GM23248 (cell line): ENCODE data around the gene IGFBP4. TPM values are rescaled to one million over a fixed set of nuclear protein-coding genes. Genes with fewer than 3 reads are reported as not detected.
A peak's percentile ranks its signal among the peaks of the same experiment; 100 is the strongest.

Source experiments
- DNase-seq: peaks from one replicate; pipeline ENCODE4 v3.0.0-alpha.2; 2015
- H2AFZ ChIP-seq: fragments of 200-600 bp; sonication (generic); 2 replicates; pipeline ENCODE4 v1.6.1; 2016; ENCODE audit warnings: antibody characterized with exemption
- H3F3A ChIP-seq: fragments of 200-600 bp; sonication (generic); 2 replicates; pipeline ENCODE4 v1.6.1; 2016; ENCODE audit warnings: mild to moderate bottlenecking, antibody characterized with exemption, mixed run types; ENCODE audit not compliant: insufficient read depth
- H3K27ac ChIP-seq: fragments of 200-600 bp; sonication (generic); 2 replicates; pipeline ENCODE4 v1.5.1; 2016; ENCODE audit warnings: mild to moderate bottlenecking
- H3K27me3 ChIP-seq: fragments of 200-600 bp; sonication (generic); replicated peaks from 2 replicates; pipeline ENCODE4 v1.6.1; 2016; ENCODE audit warnings: mild to moderate bottlenecking; ENCODE audit not compliant: insufficient read depth
- H3K36me3 ChIP-seq: fragments of 200-600 bp; sonication (generic); 2 replicates; pipeline ENCODE4 v1.6.1; 2016; ENCODE audit warnings: low read depth, mild to moderate bottlenecking
- H3K4me1 ChIP-seq: fragments of 200-600 bp; sonication (generic); 2 replicates; pipeline ENCODE4 v1.6.1; 2016; ENCODE audit warnings: mild to moderate bottlenecking; ENCODE audit not compliant: insufficient read depth
- H3K4me2 ChIP-seq: fragments of 200-600 bp; sonication (generic); one replicate; pipeline ENCODE4 v1.6.1; 2016; ENCODE audit warnings: mild to moderate bottlenecking; ENCODE audit not compliant: unreplicated experiment
- H3K4me3 ChIP-seq: fragments of 200-600 bp; sonication (generic); 2 replicates; pipeline ENCODE4 v1.5.1; 2016; ENCODE audit warnings: mild to moderate bottlenecking
- H3K79me2 ChIP-seq: fragments of 200-600 bp; sonication (generic); 2 replicates; pipeline ENCODE4 v1.6.1; 2016; ENCODE audit warnings: mild to moderate bottlenecking; ENCODE audit not compliant: insufficient read depth
- H3K9ac ChIP-seq: fragments of 200-600 bp; sonication (generic); 2 replicates; pipeline ENCODE4 v1.6.1; 2016; ENCODE audit warnings: mild to moderate bottlenecking
- H3K9me2 ChIP-seq: fragments of 200-600 bp; sonication (generic); 2 replicates; pipeline ENCODE4 v1.6.1; 2016; ENCODE audit warnings: mixed run types, mild to moderate bottlenecking, moderate library complexity; ENCODE audit not compliant: insufficient read depth
- H3K9me3 ChIP-seq: fragments of 200-600 bp; sonication (generic); one replicate; pipeline ENCODE4 v1.6.1; 2017; ENCODE audit warnings: low read depth
- H4K20me1 ChIP-seq: fragments of 200-600 bp; sonication (generic); 2 replicates; pipeline ENCODE4 v1.6.0; 2016; ENCODE audit not compliant: insufficient read depth
- EZH2 ChIP-seq: fragments of 200-600 bp; sonication (generic); IDR thresholded peaks from 2 replicates; pipeline ENCODE4 v1.6.1; 2018; ENCODE audit warnings: antibody characterized with exemption, mild to moderate bottlenecking; ENCODE audit not compliant: insufficient read depth, poor library complexity, severe bottlenecking
- EZH2phosphoT487 ChIP-seq: fragments of 200-600 bp; sonication (generic); IDR thresholded peaks from 2 replicates; pipeline ENCODE4 v1.6.1; 2018; ENCODE audit warnings: antibody characterized with exemption, moderate library complexity, mild to moderate bottlenecking, low read depth; ENCODE audit not compliant: insufficient read depth
- WGBS, 2 experiments: methylation state at CpG; one replicate each; pipeline ENCODE4 v1.1.6; 2015 to 2017; ENCODE audit warnings: low lambda C conversion rate in 2 of 2, low coverage in 1 of 2; ENCODE audit errors: missing lambda C conversion rate in 2 of 2; 5-methylcytosine and 5-hydroxymethylcytosine counted together
- in situ Hi-C: fragments of 300-500 bp; cut with MboI; formaldehyde crosslinking; loops from 2 replicates; pipeline ENCODE4 v1.15.0; 2020
- polyA plus RNA-seq: library from polyadenylated mRNA; unstranded; fragments of >200 nt; fragmentation: Nextera tagmentation; extraction: Ambion mirVana; gene quantifications from 2 replicates; pipeline ENCODE4 v1.2.1, GENCODE V29; 2016
- total RNA-seq: library from RNA; depleted of rRNA; stranded (reverse); fragments of >200 nt; shearing (Covaris generic); gene quantifications from 2 replicates; pipeline ENCODE4 v1.2.3, GENCODE V29; 2014; rRNA removed

IGFBP4 gene
- total RNA-seq, result 361 and 408 TPM in 2 replicates
- 1,209 and 1,277 TPM in 2 replicates for polyA plus RNA-seq

DNA sequence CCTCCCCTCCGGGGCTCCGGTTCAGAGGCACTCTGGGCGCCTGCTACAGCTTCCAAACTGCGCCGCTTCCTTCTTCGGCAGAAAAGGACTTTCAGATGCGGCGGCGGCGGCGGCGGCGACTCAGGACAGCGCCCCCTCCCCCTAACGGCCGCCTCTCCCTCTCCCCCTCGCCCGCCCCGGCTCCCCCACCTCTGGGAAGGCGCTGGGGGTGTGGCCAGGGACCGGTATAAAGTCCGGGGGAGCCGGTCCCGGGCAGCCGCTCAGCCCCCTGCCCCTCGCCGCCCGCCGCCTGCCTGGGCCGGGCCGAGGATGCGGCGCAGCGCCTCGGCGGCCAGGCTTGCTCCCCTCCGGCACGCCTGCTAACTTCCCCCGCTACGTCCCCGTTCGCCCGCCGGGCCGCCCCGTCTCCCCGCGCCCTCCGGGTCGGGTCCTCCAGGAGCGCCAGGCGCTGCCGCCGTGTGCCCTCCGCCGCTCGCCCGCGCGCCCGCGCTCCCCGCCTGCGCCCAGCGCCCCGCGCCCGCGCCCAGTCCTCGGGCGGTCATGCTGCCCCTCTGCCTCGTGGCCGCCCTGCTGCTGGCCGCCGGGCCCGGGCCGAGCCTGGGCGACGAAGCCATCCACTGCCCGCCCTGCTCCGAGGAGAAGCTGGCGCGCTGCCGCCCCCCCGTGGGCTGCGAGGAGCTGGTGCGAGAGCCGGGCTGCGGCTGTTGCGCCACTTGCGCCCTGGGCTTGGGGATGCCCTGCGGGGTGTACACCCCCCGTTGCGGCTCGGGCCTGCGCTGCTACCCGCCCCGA lies at the start of gene IGFBP4:
Gene IGFBP4, plus strand, starts transcription at position 255 of the 792 bp plus-strand sequence. Its CDS starts 286 bp downstream, at position 541.
- Histone ChIP-seq H3K27ac (peak within 1 kb of the TSS; percentile 86), H3F3A (peaks cover 46% of the 10 kb centered on the region), H3K4me3 (peak within 1 kb of the TSS; percentile 97), H3K79me2 (peaks cover 48% of the 10 kb centered on the region), H3K9me3 (no peaks in the 10 kb centered on the region), H3K9me2 (no peaks in the 10 kb centered on the region), H3K4me2 (peak within 1 kb of the TSS; percentile 98), H3K9ac (peak within 1 kb of the TSS; percentile 99), H4K20me1 (no peaks in the 10 kb centered on the region), H2AFZ (peak within 1 kb of the TSS; percentile 68), H3K27me3 (no peaks in the 10 kb centered on the region), H3K36me3 (no peaks in the 10 kb centered on the region), H3K4me1 (peaks cover 34% of the 10 kb centered on the region)
- TF ChIP-seq EZH2 (no peak), EZH2phosphoT487 (no peak)
- peak; percentile 90 for DNase-seq
- WGBS, 2 experiments, result 1 to 2% methylated on average over 35 to 44 of the region's 98 CpGs
- in situ Hi-C loops, result no loop called here

DNA sequence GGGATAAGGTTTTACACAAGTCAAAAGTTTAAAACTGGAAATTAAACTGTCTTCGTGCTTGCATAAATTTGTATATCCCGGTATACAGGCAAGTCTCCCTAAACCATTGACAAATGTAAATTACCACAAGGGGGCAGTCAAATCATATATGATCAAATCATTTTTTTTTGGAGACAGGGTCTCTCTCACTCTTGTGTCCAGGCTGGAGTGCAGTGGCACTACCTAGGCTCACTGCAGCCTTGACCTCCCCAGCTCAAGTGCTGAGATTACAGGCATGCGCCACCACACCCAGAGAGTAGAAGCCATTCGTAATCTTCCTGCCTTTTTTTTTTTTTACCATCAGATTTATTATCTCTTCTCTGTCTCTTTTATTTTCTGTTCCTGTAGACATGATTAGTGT lies 44.1 kb upstream of the IGFBP4 start:
- peaks cover 25% of the 10 kb centered on the region for H3F3A ChIP-seq
- peak; percentile 76 for DNase-seq
- peak overlapping the region; percentile 2 for H3K4me2 ChIP-seq
- H3K36me3 ChIP-seq, result peaks cover 5% of the 10 kb centered on the region; the same call in 1 of the 2 replicates
- no peaks in the 10 kb centered on the region for H3K27me3 ChIP-seq
- H3K9me2 ChIP-seq, result no peaks in the 10 kb centered on the region
- H4K20me1 ChIP-seq, result no peaks in the 10 kb centered on the region
- no peaks in the 10 kb centered on the region for H3K4me1 ChIP-seq
- H3K4me3 ChIP-seq, result no peak overlapping the region
- H3K79me2 ChIP-seq, result no peaks in the 10 kb centered on the region
- H3K9me3 ChIP-seq, result no peaks in the 10 kb centered on the region
- in situ Hi-C loops, result no loop called here
- TF ChIP-seq EZH2, result no peak
- no peak for TF ChIP-seq EZH2phosphoT487
- 53 to 63% methylated on average over 4 of the region's 4 CpGs for WGBS, 2 experiments
- peak overlapping the region; percentile 11; the same call in 1 of the 2 replicates for H3K9ac ChIP-seq
- H2AFZ ChIP-seq, result peak overlapping the region; percentile 46
- H3K27ac ChIP-seq, result no peak overlapping the region

DNA sequence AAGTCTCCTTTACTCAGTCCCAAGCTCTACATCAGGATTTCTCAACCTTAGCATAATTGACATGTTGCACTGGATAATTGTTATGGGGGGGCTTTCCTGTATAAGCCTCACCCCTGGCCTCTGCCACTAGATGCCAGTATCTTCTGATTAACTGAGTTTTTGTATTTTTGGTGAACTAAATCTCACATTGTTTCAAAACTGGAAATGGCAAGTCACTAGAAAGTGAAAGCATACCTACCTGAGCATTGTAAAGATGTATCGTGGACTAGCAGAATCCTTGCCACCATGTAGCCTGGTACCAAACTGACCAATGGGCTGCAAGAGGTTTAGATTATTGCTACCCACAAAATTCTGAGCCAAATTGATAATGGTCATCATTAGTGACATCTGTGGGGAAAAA lies 40.6 kb upstream of the IGFBP4 start:
- no peak for TF ChIP-seq EZH2
- TF ChIP-seq EZH2phosphoT487, result no peak
- 100% methylated on average over 1 of the region's 1 CpG for WGBS, 2 experiments
- no peaks in the 10 kb centered on the region for H4K20me1 ChIP-seq
- in situ Hi-C loops, result no loop called here
- no peak overlapping the region for H3K27ac ChIP-seq
- peak overlapping the region; percentile 24 for H2AFZ ChIP-seq
- no peak overlapping the region for H3K4me2 ChIP-seq
- H3K79me2 ChIP-seq, result no peaks in the 10 kb centered on the region
- no peak overlapping the region for H3K9ac ChIP-seq
- no peaks in the 10 kb centered on the region for H3K27me3 ChIP-seq
- no peak for DNase-seq
- H3K9me2 ChIP-seq, result no peaks in the 10 kb centered on the region
- peaks cover 24% of the 10 kb centered on the region for H3F3A ChIP-seq
- no peaks in the 10 kb centered on the region for H3K36me3 ChIP-seq
- H3K4me3 ChIP-seq, result no peak overlapping the region
- no peaks in the 10 kb centered on the region for H3K4me1 ChIP-seq
- H3K9me3 ChIP-seq, result no peaks in the 10 kb centered on the region

DNA sequence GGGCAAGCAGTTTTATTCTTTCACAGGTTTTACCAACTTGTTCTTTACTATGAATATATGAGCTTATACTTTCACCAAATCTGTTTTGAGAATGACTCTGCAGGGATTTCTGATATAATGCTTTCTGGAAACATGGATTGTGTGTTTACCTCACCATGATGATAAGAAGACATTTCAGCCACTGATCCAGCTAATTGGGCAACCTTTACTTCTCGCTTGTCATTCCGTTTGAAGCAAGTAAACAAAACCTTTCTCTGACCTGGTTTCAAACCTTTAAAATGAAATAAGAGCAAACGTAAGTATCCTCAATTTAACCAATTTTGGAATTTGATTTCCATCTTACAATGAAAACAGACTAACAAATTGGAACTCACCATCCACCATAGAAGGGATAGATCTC lies 39.2 kb upstream of the IGFBP4 start:
- Histone ChIP-seq H3K27ac (no peak overlapping the region), H3K9ac (no peak overlapping the region), H3K36me3 (no peaks in the 10 kb centered on the region), H4K20me1 (no peaks in the 10 kb centered on the region), H3F3A (peaks cover 24% of the 10 kb centered on the region), H3K27me3 (no peaks in the 10 kb centered on the region), H3K79me2 (peaks cover 7% of the 10 kb centered on the region; the same call in 1 of the 2 replicates), H3K9me2 (no peaks in the 10 kb centered on the region), H3K4me1 (no peaks in the 10 kb centered on the region), H3K4me3 (no peak overlapping the region), H3K9me3 (no peaks in the 10 kb centered on the region), H2AFZ (peak overlapping the region; percentile 44; the same call in 1 of the 2 replicates), H3K4me2 (no peak overlapping the region)
- DNase-seq, result no peak
- WGBS, 2 experiments, result 96 to 98% methylated on average over 3 of the region's 3 CpGs
- in situ Hi-C loops, result no loop called here
- TF ChIP-seq EZH2phosphoT487 (no peak), EZH2 (no peak)
